ENCODE data around the gene GGT6.

The GGT6 gene

DNA sequence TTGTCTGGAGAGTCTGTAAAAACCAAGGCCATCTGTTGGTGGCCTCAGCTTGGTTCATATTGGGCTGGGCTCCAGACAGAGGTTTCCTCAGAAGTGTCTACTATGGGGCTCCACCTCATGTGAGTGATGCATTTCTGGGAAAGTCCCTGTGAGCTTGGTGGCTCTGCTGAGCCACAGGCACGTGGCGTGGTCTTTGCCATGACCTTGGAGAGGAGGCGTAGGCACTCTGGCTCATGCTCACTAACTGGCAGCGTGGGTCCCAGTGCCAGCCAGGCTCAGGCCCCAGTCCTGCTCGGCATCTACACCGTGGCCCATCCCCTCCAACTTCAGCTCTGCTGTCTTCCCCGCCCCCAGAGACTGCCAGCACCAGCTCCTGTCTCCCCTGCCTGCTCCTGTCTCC, 13.3 kb upstream of the GGT6 start:
- H3K9ac ChIP-seq (ENCODE audit: low read depth, low read length) = no peak overlapping the region
- no peaks in the 10 kb centered on the region for H3K36me3 ChIP-seq (ENCODE audit: insufficient read depth, low read length)
- H3K4me3 ChIP-seq (ENCODE audit: low read depth in 1 of 2, low read length in 2 of 2) = no peak overlapping the region
- no peak; the same call in 2 of the 3 replicates for ATAC-seq (ENCODE audit: insufficient read depth, low read depth)
- TF ChIP-seq EZH2 (IDR thresholded peaks at IDR 0.05; ENCODE audit: borderline replicate concordance, low read depth, low read length, severe bottlenecking) = no peak
- TF ChIP-seq, protein P1, sequence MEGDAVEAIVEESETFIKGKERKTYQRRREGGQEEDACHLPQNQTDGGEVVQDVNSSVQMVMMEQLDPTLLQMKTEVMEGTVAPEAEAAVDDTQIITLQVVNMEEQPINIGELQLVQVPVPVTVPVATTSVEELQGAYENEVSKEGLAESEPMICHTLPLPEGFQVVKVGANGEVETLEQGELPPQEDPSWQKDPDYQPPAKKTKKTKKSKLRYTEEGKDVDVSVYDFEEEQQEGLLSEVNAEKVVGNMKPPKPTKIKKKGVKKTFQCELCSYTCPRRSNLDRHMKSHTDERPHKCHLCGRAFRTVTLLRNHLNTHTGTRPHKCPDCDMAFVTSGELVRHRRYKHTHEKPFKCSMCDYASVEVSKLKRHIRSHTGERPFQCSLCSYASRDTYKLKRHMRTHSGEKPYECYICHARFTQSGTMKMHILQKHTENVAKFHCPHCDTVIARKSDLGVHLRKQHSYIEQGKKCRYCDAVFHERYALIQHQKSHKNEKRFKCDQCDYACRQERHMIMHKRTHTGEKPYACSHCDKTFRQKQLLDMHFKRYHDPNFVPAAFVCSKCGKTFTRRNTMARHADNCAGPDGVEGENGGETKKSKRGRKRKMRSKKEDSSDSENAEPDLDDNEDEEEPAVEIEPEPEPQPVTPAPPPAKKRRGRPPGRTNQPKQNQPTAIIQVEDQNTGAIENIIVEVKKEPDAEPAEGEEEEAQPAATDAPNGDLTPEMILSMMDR (IDR thresholded peaks at IDR 0.05; ENCODE audit: borderline replicate concordance, extremely low read depth, low read length, poor library complexity, severe bottlenecking) = no peak
- no peak overlapping the region for H3K4me2 ChIP-seq (ENCODE audit: insufficient read depth, low read length)
- H3K4me1 ChIP-seq (ENCODE audit: insufficient read depth, low read length) = no peaks in the 10 kb centered on the region
- H2AFZ ChIP-seq (ENCODE audit: low read depth, low read length) = no peak overlapping the region
- H3K79me2 ChIP-seq (ENCODE audit: insufficient read depth, low read length) = no peaks in the 10 kb centered on the region
- no peaks in the 10 kb centered on the region for H3K27me3 ChIP-seq (ENCODE audit: insufficient read depth, low read length, poor library complexity)
- H3K27ac ChIP-seq (ENCODE audit: low read length) = no peak overlapping the region
- no peak for DNase-seq
- H3K9me3 ChIP-seq (ENCODE audit: insufficient read depth, low read length, severe bottlenecking) = no peaks in the 10 kb centered on the region
- no peaks in the 10 kb centered on the region for H4K20me1 ChIP-seq (ENCODE audit: insufficient read depth, low read length)

DNA sequence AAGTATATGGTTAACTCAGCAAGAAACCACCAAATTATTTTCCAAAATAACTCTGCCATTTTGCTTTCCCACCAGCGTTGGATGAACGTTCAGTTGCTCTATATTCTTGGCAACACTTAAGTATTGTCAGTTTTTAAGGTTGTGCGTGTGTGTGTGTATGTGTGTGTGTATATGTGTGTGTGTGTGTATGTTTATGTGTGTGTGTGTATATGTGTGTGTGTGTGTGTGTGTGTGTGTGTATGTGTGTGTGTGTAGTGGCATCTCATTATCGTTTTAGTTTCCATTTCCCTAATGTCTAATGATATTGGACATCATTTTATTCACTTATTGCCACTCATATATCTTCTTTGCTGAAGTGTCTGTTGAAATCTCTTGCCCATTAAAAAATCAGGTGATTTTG, 12.7 kb upstream of the GGT6 start:
- H3K36me3 ChIP-seq (ENCODE audit: insufficient read depth, low read length) = no peaks in the 10 kb centered on the region
- H4K20me1 ChIP-seq (ENCODE audit: insufficient read depth, low read length) = no peaks in the 10 kb centered on the region
- no peak overlapping the region for H3K9ac ChIP-seq (ENCODE audit: low read depth, low read length)
- TF ChIP-seq, protein P1 (IDR thresholded peaks at IDR 0.05; ENCODE audit: borderline replicate concordance, extremely low read depth, low read length, poor library complexity, severe bottlenecking) = no peak
- no peak for TF ChIP-seq EZH2 (IDR thresholded peaks at IDR 0.05; ENCODE audit: borderline replicate concordance, low read depth, low read length, severe bottlenecking)
- no peaks in the 10 kb centered on the region for H3K4me1 ChIP-seq (ENCODE audit: insufficient read depth, low read length)
- H3K4me3 ChIP-seq (ENCODE audit: low read depth in 1 of 2, low read length in 2 of 2) = no peak overlapping the region
- no peaks in the 10 kb centered on the region for H3K79me2 ChIP-seq (ENCODE audit: insufficient read depth, low read length)
- DNase-seq (no peak), ATAC-seq (ENCODE audit: insufficient read depth, low read depth) (no peak)
- no peak overlapping the region for H3K4me2 ChIP-seq (ENCODE audit: insufficient read depth, low read length)
- no peaks in the 10 kb centered on the region for H3K9me3 ChIP-seq (ENCODE audit: insufficient read depth, low read length, severe bottlenecking)
- no peaks in the 10 kb centered on the region for H3K27me3 ChIP-seq (ENCODE audit: insufficient read depth, low read length, poor library complexity)
- no peak overlapping the region for H2AFZ ChIP-seq (ENCODE audit: low read depth, low read length)
- H3K27ac ChIP-seq (ENCODE audit: low read length) = no peak overlapping the region

DNA sequence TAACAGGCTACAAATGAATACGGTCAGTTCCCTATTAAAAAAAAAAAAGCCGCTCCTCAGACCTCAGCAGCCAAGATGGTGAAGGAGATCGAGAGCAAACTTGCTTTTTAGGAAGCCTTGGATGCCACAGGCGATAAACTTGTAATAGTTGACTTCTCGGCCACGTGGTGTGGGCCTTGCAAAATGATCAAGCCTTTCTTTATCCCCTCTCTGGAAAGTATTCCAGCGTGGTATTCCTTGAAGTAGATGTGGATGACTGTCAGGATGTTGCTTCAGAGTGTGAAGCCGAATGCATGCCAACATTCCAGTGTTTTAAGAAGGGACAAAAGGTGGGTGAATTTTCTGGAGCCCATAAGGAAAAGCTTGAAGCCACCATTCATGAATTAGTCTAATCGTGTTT, 11.8 kb upstream of the GGT6 start:
- H3K9ac ChIP-seq (ENCODE audit: low read depth, low read length) = no peak overlapping the region
- H3K27ac ChIP-seq (ENCODE audit: low read length) = no peak overlapping the region
- no peaks in the 10 kb centered on the region for H3K4me1 ChIP-seq (ENCODE audit: insufficient read depth, low read length)
- H3K9me3 ChIP-seq (ENCODE audit: insufficient read depth, low read length, severe bottlenecking) = no peaks in the 10 kb centered on the region
- no peak overlapping the region for H2AFZ ChIP-seq (ENCODE audit: low read depth, low read length)
- TF ChIP-seq EZH2 (IDR thresholded peaks at IDR 0.05; ENCODE audit: borderline replicate concordance, low read depth, low read length, severe bottlenecking) = no peak
- TF ChIP-seq, protein P1 (IDR thresholded peaks at IDR 0.05; ENCODE audit: borderline replicate concordance, extremely low read depth, low read length, poor library complexity, severe bottlenecking) = no peak
- H3K36me3 ChIP-seq (ENCODE audit: insufficient read depth, low read length) = no peaks in the 10 kb centered on the region
- no peak overlapping the region for H3K4me3 ChIP-seq (ENCODE audit: low read depth in 1 of 2, low read length in 2 of 2)
- H4K20me1 ChIP-seq (ENCODE audit: insufficient read depth, low read length) = no peaks in the 10 kb centered on the region
- H3K4me2 ChIP-seq (ENCODE audit: insufficient read depth, low read length) = no peak overlapping the region
- no peaks in the 10 kb centered on the region for H3K27me3 ChIP-seq (ENCODE audit: insufficient read depth, low read length, poor library complexity)
- no peaks in the 10 kb centered on the region for H3K79me2 ChIP-seq (ENCODE audit: insufficient read depth, low read length)
- ATAC-seq (ENCODE audit: insufficient read depth, low read depth) = no peak
- DNase-seq = no peak

DNA sequence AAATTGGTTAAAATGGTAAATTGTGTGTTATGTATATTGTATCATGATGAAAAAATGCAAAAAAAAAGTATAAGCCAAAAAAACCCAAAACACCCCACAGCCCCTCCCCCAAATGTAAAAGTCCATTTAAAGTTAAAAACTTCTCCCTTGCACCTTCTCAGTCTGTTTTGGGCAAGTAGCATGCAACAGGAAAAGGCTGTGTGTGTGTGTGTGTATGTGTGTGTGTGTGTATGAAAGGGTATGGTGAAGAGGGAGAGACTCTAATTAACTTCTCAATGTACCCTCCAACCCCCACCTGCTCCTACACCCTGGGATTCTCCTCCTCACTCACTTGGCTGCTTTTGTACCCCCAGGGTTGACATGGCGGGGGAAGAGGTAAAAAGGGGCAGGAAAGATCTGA, 9.2 kb upstream of the GGT6 start:
- Histone ChIP-seq H3K9me3 (ENCODE audit: insufficient read depth, low read length, severe bottlenecking) (no peaks in the 10 kb centered on the region), H3K4me3 (ENCODE audit: low read depth in 1 of 2, low read length in 2 of 2) (no peak overlapping the region), H2AFZ (ENCODE audit: low read depth, low read length) (no peak overlapping the region), H3K27ac (ENCODE audit: low read length) (no peak overlapping the region), H3K4me2 (ENCODE audit: insufficient read depth, low read length) (no peak overlapping the region), H3K79me2 (ENCODE audit: insufficient read depth, low read length) (no peaks in the 10 kb centered on the region), H3K27me3 (ENCODE audit: insufficient read depth, low read length, poor library complexity) (no peaks in the 10 kb centered on the region), H4K20me1 (ENCODE audit: insufficient read depth, low read length) (no peaks in the 10 kb centered on the region), H3K36me3 (ENCODE audit: insufficient read depth, low read length) (no peaks in the 10 kb centered on the region), H3K4me1 (ENCODE audit: insufficient read depth, low read length) (peaks cover 9% of the 10 kb centered on the region), H3K9ac (ENCODE audit: low read depth, low read length) (no peak overlapping the region)
- ATAC-seq (ENCODE audit: insufficient read depth, low read depth) = no peak
- TF ChIP-seq, protein P1 (IDR thresholded peaks at IDR 0.05; ENCODE audit: borderline replicate concordance, extremely low read depth, low read length, poor library complexity, severe bottlenecking) = no peak
- TF ChIP-seq EZH2 (IDR thresholded peaks at IDR 0.05; ENCODE audit: borderline replicate concordance, low read depth, low read length, severe bottlenecking) = no peak
- DNase-seq = no peak

All from DND-41 (cell line).